Activated CD8-positive, alpha-beta T cell treated with anti-CD3 and anti-CD28 coated beads, Interleukin-2, amount 10 ng/mL, durations not matched to agents 7 days and 5 days (primary cell): Measurements from ENCODE around the gene FGF22. TPM values are rescaled to one million over a fixed set of nuclear protein-coding genes. Genes with fewer than 3 reads are reported as not detected.

Source experiments
- ATAC-seq: fragments of 150-1000 bp; cut with Tn5 transposase; one replicate; pipeline ENCODE4 v1.10.0; 2021; ENCODE audit warnings: moderate library complexity
- CTCF ChIA-PET: fragments of 350-600 bp; sonication (Branson Sonifier 250); formaldehyde crosslinking; loops from one replicate; lab custom pipeline; 2021; ENCODE audit warnings: antibody characterized with exemption; lab: Charles Lee
- POLR2A ChIA-PET: fragments of 350-600 bp; sonication (Branson Sonifier 250); formaldehyde crosslinking; loops from one replicate; lab custom pipeline; 2021; ENCODE audit warnings: antibody characterized with exemption; lab: Charles Lee
- DNase-seq: peaks from one replicate; pipeline ENCODE4 v3.0.0-alpha.2; 2020
- H3K27ac Mint-ChIP-seq: one replicate; pipeline ENCODE4 v1.8.0; 2021; ENCODE audit warnings: mild to moderate bottlenecking, mixed read lengths
- H3K27me3 Mint-ChIP-seq: one replicate; pipeline ENCODE4 v1.8.0; 2021; ENCODE audit warnings: low read depth, mixed read lengths
- H3K36me3 Mint-ChIP-seq: one replicate; pipeline ENCODE4 v1.8.0; 2021; ENCODE audit warnings: low read depth, mixed read lengths
- H3K4me1 Mint-ChIP-seq: one replicate; pipeline ENCODE4 v1.8.0; 2021; ENCODE audit warnings: low read depth, mixed read lengths
- H3K4me3 Mint-ChIP-seq: one replicate; pipeline ENCODE4 v1.8.0; 2021; ENCODE audit warnings: mild to moderate bottlenecking, mixed read lengths
- H3K9me3 Mint-ChIP-seq: one replicate; pipeline ENCODE4 v1.8.0; 2022; ENCODE audit warnings: mixed read lengths; ENCODE audit not compliant: insufficient read depth
- total RNA-seq, 2 experiments: library from RNA; stranded (reverse); gene quantifications; one replicate each; pipeline ENCODE4 v1.2.3, GENCODE V29; 2021

FGF22 gene
- total RNA-seq, 2 experiments from 2014 or later, result not detected

DNA sequence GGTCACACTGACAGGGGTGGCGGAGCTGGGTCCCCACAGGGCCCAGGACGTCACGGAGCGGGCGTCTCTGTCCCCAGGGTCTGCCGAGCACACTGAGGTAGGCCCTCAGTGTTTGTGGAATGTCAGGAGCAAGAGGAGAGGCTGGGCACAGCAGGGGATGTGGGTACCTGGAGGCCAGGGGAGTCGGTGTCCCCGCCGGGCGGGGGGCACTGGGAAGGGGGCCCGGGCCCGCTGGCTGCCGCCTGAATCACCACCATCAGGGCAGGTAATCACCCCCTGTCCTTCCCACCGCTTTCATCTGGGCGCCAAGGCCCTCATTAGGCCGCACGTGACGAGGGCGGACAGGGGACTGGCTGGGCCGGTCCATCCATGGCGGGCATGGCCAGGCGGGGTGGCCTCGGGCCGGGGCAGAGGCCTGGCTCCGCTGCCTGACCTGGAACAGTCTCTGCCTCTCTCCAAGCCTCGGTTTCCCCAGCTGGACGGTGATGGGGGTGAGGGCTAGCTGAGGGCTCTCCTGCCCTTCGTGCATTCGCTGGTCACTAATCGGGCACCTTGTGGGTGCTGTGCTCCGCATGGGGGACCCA lies 1.0 kb downstream of the FGF22 start:
- H3K27me3 Mint-ChIP-seq, result no peaks in the 10 kb centered on the region
- CTCF ChIA-PET, result no interaction called here
- H3K4me3 Mint-ChIP-seq, result no peak overlapping the region
- no peaks in the 10 kb centered on the region for H3K9me3 Mint-ChIP-seq
- ATAC-seq (no peak), DNase-seq (no peak)
- POLR2A ChIA-PET, result no interaction called here
- peaks cover 6% of the 10 kb centered on the region for H3K36me3 Mint-ChIP-seq
- peaks cover 5% of the 10 kb centered on the region for H3K4me1 Mint-ChIP-seq
- no peak overlapping the region for H3K27ac Mint-ChIP-seq

GRCh38 chr19:641702-642101 lies 2.0 kb downstream of the FGF22 start:
- peaks cover 5% of the 10 kb centered on the region for H3K4me1 Mint-ChIP-seq
- ChIA-PET CTCF (no interaction called here), POLR2A (no interaction called here)
- no peaks in the 10 kb centered on the region for H3K27me3 Mint-ChIP-seq
- no peak overlapping the region for H3K4me3 Mint-ChIP-seq
- DNase-seq (no peak), ATAC-seq (no peak)
- peaks cover 9% of the 10 kb centered on the region for H3K36me3 Mint-ChIP-seq
- no peaks in the 10 kb centered on the region for H3K9me3 Mint-ChIP-seq
- no peak overlapping the region for H3K27ac Mint-ChIP-seq

DNA sequence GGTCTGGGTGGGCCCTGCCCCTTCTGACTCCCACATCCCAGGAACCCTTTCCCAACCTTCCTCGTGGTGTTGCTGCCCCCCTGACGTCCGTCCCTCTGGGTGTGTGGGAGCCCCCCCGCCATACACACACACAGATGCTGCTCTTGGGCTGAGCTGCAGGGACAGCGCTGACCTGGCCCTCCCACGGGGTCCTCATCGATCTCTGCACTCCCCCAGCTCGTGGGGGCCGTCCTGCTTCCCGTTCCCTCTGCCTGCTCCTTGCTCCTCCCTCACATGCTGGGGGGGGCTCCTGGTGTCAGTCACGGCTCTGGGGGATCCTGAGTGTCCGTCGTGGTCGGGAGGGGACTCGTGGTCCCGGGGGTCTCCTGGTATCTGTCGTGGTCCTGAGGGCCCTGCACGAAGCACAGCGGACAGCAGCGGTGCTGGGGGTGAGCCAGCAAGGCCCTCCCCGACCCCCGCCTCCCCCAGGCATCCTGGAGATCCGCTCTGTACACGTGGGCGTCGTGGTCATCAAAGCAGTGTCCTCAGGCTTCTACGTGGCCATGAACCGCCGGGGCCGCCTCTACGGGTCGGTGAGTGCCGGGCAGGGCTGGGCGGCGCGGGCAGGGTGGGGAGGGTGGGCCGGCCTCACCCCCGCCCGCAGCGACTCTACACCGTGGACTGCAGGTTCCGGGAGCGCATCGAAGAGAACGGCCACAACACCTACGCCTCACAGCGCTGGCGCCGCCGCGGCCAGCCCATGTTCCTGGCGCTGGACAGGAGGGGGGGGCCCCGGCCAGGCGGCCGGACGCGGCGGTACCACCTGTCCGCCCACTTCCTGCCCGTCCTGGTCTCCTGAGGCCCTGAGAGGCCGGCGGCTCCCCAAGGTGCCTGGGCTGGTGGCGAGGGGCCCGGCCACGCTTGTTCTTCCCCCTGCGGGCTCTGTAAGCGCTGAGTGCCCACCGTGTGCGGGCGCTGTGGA lies 3.4 kb downstream of the FGF22 start:
- H3K27ac Mint-ChIP-seq, result no peak overlapping the region
- CTCF ChIA-PET, result no interaction called here
- peaks cover 9% of the 10 kb centered on the region for H3K36me3 Mint-ChIP-seq
- no peaks in the 10 kb centered on the region for H3K27me3 Mint-ChIP-seq
- H3K4me1 Mint-ChIP-seq, result peaks cover 5% of the 10 kb centered on the region
- no peak overlapping the region for H3K4me3 Mint-ChIP-seq
- no peak for ATAC-seq
- POLR2A ChIA-PET, result interaction anchor here (0.6 kb wide), 2 partner anchors 9 to 165 kb away, joined by 3 to 4 read pairs; no protein-coding TSS in a partner anchor
- H3K9me3 Mint-ChIP-seq, result no peaks in the 10 kb centered on the region
- no peak for DNase-seq

GRCh38 chr19:643736-644135 lies 4.1 kb downstream of the FGF22 start:
- H3K4me3 Mint-ChIP-seq, result no peak overlapping the region
- DNase-seq, result no peak
- no peak overlapping the region for H3K27ac Mint-ChIP-seq
- H3K27me3 Mint-ChIP-seq, result no peaks in the 10 kb centered on the region
- ChIA-PET CTCF (no interaction called here), POLR2A (no interaction called here)
- H3K9me3 Mint-ChIP-seq, result no peaks in the 10 kb centered on the region
- ATAC-seq, result no peak
- H3K4me1 Mint-ChIP-seq, result peaks cover 5% of the 10 kb centered on the region
- peaks cover 11% of the 10 kb centered on the region for H3K36me3 Mint-ChIP-seq

GRCh38 chr19:644363-644762 lies 4.7 kb downstream of the FGF22 start:
- DNase-seq (no peak), ATAC-seq (no peak)
- CTCF ChIA-PET, result no interaction called here
- Mint-ChIP-seq H3K4me1 (peaks cover 1% of the 10 kb centered on the region), H3K36me3 (peaks cover 15% of the 10 kb centered on the region), H3K4me3 (no peak overlapping the region), H3K27ac (no peak overlapping the region), H3K9me3 (no peaks in the 10 kb centered on the region), H3K27me3 (no peaks in the 10 kb centered on the region)
- POLR2A ChIA-PET, result no interaction called here

DNA sequence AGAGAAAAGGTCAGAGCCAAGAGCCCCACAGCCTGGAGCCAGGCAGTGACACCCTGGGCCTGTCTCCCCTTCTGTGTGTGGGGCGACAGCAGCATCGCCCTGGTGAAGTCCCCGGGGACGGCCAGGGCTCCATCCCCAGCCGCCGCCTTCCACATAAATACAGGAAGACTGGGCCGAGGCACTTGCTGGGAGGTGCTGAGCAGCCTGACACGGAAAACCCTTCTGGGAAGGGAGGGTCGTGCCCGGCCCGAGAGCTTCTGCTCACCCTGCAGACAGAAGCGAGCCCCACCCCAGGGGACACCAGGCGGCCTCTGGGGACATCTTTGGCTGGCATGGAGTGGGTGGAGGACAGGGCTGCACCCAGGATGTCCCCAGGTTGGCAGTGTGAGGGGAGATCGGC lies 5.1 kb downstream of the FGF22 start:
- CTCF ChIA-PET, result no interaction called here
- ATAC-seq, result no peak
- POLR2A ChIA-PET, result no interaction called here

GRCh38 chr19:645912-646778 lies 6.5 kb downstream of the FGF22 start:
- ChIA-PET CTCF (no interaction called here), POLR2A (no interaction called here)
- no peaks in the 10 kb centered on the region for H3K9me3 Mint-ChIP-seq
- no peaks in the 10 kb centered on the region for H3K4me1 Mint-ChIP-seq
- DNase-seq (no peak), ATAC-seq (no peak)
- H3K4me3 Mint-ChIP-seq, result no peak overlapping the region
- peaks cover 18% of the 10 kb centered on the region for H3K36me3 Mint-ChIP-seq
- H3K27me3 Mint-ChIP-seq, result no peaks in the 10 kb centered on the region
- no peak overlapping the region for H3K27ac Mint-ChIP-seq

More for the DNA sequence above, 5.1 kb downstream of the FGF22 start:
- Mint-ChIP-seq H3K36me3 (peaks cover 15% of the 10 kb centered on the region), H3K27me3 (no peaks in the 10 kb centered on the region), H3K9me3 (no peaks in the 10 kb centered on the region), H3K27ac (no peak overlapping the region), H3K4me3 (no peak overlapping the region), H3K4me1 (no peaks in the 10 kb centered on the region)
- no peak for DNase-seq

GRCh38 chr19:646779-647565 lies 7.3 kb downstream of the FGF22 start:
- DNase-seq (no peak), ATAC-seq (no peak)
- no peak overlapping the region for H3K27ac Mint-ChIP-seq
- CTCF ChIA-PET, result no interaction called here
- H3K4me3 Mint-ChIP-seq, result no peak overlapping the region
- H3K4me1 Mint-ChIP-seq, result no peaks in the 10 kb centered on the region
- H3K36me3 Mint-ChIP-seq, result peaks cover 20% of the 10 kb centered on the region
- H3K9me3 Mint-ChIP-seq, result no peaks in the 10 kb centered on the region
- no peaks in the 10 kb centered on the region for H3K27me3 Mint-ChIP-seq
- POLR2A ChIA-PET, result no interaction called here

- ChIA-PET POLR2A (no interaction called here), CTCF (no interaction called here)
- DNase-seq (no peak), ATAC-seq (no peak)
- H3K4me3 Mint-ChIP-seq, result no peak overlapping the region
- H3K4me1 Mint-ChIP-seq, result no peaks in the 10 kb centered on the region
- H3K36me3 Mint-ChIP-seq, result peaks cover 23% of the 10 kb centered on the region
- H3K27me3 Mint-ChIP-seq, result no peaks in the 10 kb centered on the region
- no peak overlapping the region for H3K27ac Mint-ChIP-seq
- no peaks in the 10 kb centered on the region for H3K9me3 Mint-ChIP-seq
These were observed 8.0 kb downstream of the FGF22 start for GRCh38 chr19:647566-648284.

DNA sequence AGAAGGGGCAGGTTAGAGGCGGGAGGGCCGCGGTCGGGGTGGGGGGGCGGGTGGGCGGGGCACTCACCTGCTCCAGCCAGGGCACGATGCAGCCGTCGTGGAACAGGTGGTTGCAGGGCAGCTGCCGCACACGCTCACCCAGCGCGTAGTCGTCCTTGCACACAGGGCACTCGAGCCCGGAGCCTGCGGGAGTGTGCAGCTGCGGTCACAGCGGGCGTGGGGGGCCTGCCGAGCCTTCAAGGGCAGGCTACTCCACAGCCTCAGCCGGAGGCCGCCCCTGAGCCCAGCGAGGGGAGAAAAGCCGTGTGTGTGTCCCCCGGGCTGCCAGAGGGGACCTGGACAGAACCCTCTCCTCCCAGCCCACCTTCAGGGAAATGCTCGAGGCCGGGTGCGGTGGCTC lies 8.6 kb downstream of the FGF22 start:
- Mint-ChIP-seq H3K4me1 (no peaks in the 10 kb centered on the region), H3K4me3 (no peak overlapping the region), H3K27ac (no peak overlapping the region), H3K36me3 (peaks cover 23% of the 10 kb centered on the region), H3K9me3 (no peaks in the 10 kb centered on the region), H3K27me3 (no peaks in the 10 kb centered on the region)
- ChIA-PET CTCF (no interaction called here), POLR2A (no interaction called here)
- no peak for ATAC-seq
- no peak for DNase-seq
